ENCODE results near the gene MIB2. TPM values are rescaled to one million over a fixed set of nuclear protein-coding genes. Genes with fewer than 3 reads are reported as not detected.
A peak's percentile ranks its signal among the peaks of the same experiment; 100 is the strongest.

Gene MIB2
- total and polyA plus RNA-seq, 10 of the 15 experiments (the other 5 are each of a cell fraction or from before 2014, with no cell fraction given): 0.42 to 26.8 (median 10.9) TPM; not detected in 1

DNA sequence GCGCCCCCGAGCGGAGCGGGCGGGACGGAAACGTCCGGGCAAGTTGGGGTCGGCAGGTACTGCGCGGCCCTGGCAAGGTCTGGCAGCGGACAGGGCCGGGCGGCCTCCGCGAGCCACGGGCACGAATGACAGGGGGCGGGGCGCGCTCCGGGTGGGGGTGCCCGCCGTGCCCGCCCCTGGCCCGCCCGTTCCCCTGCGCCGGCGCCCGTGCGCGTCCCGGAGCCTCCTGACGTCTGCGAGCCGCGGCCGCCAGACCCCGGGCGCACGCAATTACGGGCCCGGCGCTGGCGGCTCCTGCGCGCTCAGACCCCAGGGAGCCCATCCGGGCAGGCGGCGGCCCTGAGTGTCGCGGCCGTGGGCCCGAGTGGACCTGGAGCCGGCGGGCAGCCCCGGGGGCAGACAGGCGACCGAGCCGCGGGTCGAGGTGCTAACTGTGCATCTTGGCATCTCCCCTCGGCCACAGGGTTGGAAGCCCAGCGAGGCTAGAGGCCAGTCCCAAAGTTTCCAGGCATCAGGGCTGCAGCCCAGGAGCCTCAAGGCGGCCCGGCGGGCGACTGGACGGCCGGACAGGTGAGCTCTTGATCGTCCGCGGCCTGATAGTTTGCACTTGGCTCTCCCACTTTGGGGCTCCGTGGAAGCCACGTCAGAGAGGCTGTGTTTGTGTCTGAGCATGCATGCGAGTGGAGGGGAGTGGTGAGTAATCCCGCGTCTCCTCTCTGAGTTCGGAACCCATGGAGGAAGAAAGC is 918 bp downstream of the MIB2 start:
- Histone ChIP-seq H3K4me1 (ENCODE audit: control insufficient read depth, insufficient read depth, low read length) (peaks cover 15% of the 10 kb centered on the region), H3K27me3 (replicated peaks in 1 of 2; ENCODE audit: control insufficient read depth in 2 of 2, insufficient read depth in 2 of 2, low read length in 1 of 2) (no peaks in the 10 kb centered on the region; a peak in 1 of 4 replicates), H2AFZ (ENCODE audit: control insufficient read depth, low read depth, low read length) (peak overlapping the region; percentile 78), H3K27ac (ENCODE audit: control insufficient read depth, insufficient read depth) (peak overlapping the region; percentile 98), H4K20me1 (ENCODE audit: control insufficient read depth, insufficient read depth) (0 out of 2 replicates have a peak, but pooled peaks cover 3% of the 10 kb centered on the region), H3K79me2 (ENCODE audit: control insufficient read depth, insufficient read depth, low read length) (peaks cover 3% of the 10 kb centered on the region), H3K9me3 (replicated peaks; ENCODE audit: control insufficient read depth, insufficient read depth, low read length) (no peaks in the 10 kb centered on the region), H3K9ac (ENCODE audit: control insufficient read depth, insufficient read depth, low read length) (peak overlapping the region; percentile 99), H3K36me3 (ENCODE audit: control insufficient read depth in 2 of 2, insufficient read depth in 2 of 2, low read length in 1 of 2) (peaks cover 0 to 2% of the 10 kb centered on the region in 2 experiments; a peak in 1 of 4 replicates), H3K4me2 (ENCODE audit: control insufficient read depth, insufficient read depth) (peak overlapping the region; percentile 93), H3K4me3 (peak overlapping the region; percentile 85)
- 23% methylated on average over 50 of the region's 80 CpGs for WGBS (ENCODE audit: insufficient coverage, insufficient replicate concordance, low lambda C conversion rate, missing lambda C conversion rate)
- TF ChIP-seq NR2F1 (conservative IDR thresholded peaks at IDR 0.05): peak; percentile 11
- TF ChIP-seq, protein P1, sequence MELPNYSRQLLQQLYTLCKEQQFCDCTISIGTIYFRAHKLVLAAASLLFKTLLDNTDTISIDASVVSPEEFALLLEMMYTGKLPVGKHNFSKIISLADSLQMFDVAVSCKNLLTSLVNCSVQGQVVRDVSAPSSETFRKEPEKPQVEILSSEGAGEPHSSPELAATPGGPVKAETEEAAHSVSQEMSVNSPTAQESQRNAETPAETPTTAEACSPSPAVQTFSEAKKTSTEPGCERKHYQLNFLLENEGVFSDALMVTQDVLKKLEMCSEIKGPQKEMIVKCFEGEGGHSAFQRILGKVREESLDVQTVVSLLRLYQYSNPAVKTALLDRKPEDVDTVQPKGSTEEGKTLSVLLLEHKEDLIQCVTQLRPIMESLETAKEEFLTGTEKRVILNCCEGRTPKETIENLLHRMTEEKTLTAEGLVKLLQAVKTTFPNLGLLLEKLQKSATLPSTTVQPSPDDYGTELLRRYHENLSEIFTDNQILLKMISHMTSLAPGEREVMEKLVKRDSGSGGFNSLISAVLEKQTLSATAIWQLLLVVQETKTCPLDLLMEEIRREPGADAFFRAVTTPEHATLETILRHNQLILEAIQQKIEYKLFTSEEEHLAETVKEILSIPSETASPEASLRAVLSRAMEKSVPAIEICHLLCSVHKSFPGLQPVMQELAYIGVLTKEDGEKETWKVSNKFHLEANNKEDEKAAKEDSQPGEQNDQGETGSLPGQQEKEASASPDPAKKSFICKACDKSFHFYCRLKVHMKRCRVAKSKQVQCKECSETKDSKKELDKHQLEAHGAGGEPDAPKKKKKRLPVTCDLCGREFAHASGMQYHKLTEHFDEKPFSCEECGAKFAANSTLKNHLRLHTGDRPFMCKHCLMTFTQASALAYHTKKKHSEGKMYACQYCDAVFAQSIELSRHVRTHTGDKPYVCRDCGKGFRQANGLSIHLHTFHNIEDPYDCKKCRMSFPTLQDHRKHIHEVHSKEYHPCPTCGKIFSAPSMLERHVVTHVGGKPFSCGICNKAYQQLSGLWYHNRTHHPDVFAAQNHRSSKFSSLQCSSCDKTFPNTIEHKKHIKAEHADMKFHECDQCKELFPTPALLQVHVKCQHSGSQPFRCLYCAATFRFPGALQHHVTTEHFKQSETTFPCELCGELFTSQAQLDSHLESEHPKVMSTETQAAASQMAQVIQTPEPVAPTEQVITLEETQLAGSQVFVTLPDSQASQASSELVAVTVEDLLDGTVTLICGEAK (IDR thresholded peaks at IDR 0.05; ENCODE audit: borderline replicate concordance): no peak
- no peak for TF ChIP-seq SUPT20H (IDR thresholded peaks at IDR 0.05; ENCODE audit: borderline replicate concordance, control insufficient read depth, low read depth, low read length)
- TF ChIP-seq BHLHE40 (IDR thresholded peaks at IDR 0.05; ENCODE audit: borderline replicate concordance in 1 of 2, low read depth in 2 of 2, low read length in 1 of 2): peak in 1 of 2 experiments; percentile 50; a peak in 1 of 4 replicates
- TF ChIP-seq, protein P2, sequence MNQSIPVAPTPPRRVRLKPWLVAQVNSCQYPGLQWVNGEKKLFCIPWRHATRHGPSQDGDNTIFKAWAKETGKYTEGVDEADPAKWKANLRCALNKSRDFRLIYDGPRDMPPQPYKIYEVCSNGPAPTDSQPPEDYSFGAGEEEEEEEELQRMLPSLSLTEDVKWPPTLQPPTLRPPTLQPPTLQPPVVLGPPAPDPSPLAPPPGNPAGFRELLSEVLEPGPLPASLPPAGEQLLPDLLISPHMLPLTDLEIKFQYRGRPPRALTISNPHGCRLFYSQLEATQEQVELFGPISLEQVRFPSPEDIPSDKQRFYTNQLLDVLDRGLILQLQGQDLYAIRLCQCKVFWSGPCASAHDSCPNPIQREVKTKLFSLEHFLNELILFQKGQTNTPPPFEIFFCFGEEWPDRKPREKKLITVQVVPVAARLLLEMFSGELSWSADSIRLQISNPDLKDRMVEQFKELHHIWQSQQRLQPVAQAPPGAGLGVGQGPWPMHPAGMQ (IDR thresholded peaks at IDR 0.05; ENCODE audit: borderline replicate concordance): no peak
- TF ChIP-seq, protein P3, sequence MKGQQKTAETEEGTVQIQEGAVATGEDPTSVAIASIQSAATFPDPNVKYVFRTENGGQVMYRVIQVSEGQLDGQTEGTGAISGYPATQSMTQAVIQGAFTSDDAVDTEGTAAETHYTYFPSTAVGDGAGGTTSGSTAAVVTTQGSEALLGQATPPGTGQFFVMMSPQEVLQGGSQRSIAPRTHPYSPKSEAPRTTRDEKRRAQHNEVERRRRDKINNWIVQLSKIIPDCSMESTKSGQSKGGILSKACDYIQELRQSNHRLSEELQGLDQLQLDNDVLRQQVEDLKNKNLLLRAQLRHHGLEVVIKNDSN (IDR thresholded peaks at IDR 0.05; ENCODE audit: borderline replicate concordance, extremely low read length, insufficient read depth, low read depth, low read length): no peak
- TF ChIP-seq GATAD2B (conservative IDR thresholded peaks at IDR 0.05; ENCODE audit: low read depth): 0 out of 2 replicates have a peak, but pooled peaks have one; percentile 8
- FAIRE-seq (no peak), ATAC-seq (peak; percentile 19), DNase-seq (ENCODE audit: low read depth, low spot score) (no peak)
- in situ Hi-C loops (cut with MboI): no loop called here
- ChIA-PET CTCF (no interaction called here), RAD21 (ENCODE audit: unreplicated experiment) (interaction anchor here (2.8 kb wide), 1 partner anchor 62 kb away, joined by 8 read pairs; no protein-coding TSS in a partner anchor), SMC1A (ENCODE audit: uncharacterized antibody, unreplicated experiment) (interaction anchor here (1.2 kb wide), 1 partner anchor 13 kb away, joined by 3 read pairs; no protein-coding TSS in a partner anchor), POLR2A (interaction anchor here (0.6 to 1.5 kb wide), 6 partner anchors 9 to 217 kb away, joined by 3 to 8 read pairs (median 4); no protein-coding TSS in a partner anchor)
- intact Hi-C loops (cut with micrococcal nuclease; ENCODE audit: unreplicated experiment): loop anchor here (5.0 kb wide), 1 partner anchor 44 kb away; the partner anchor contains the start of gene SSU72
- no TSS peak for BruUV-seq (replicated peaks)
